A549 (cell line): Measurements from ENCODE around the gene HMGXB3. TPM values are rescaled to one million over a fixed set of nuclear protein-coding genes. Genes with fewer than 3 reads are reported as not detected.
"Not testable (repeated sequence)": the region's sequence is repeated elsewhere in the genome, so short reads cannot be mapped to it uniquely, and the experiment has no call there.

ENCODE experiments used
- ATAC-seq, 2 experiments: fragments of 200-7000 bp in 1 of 2; fragments of >200 bp in 1 of 2; cut with Nextera tagmentation in 1 of 2; cut with Tn5 transposase in 1 of 2; 3 replicates each; pipeline versions ENCODE4 v1.8.0 to v1.9.1; 2018 to 2020; ENCODE audit warnings: mild to moderate bottlenecking in 1 of 2, moderate library complexity in 1 of 2
- CTCF ChIA-PET: fragments of 300-600 bp; sonication (Branson Sonifier 250); formaldehyde crosslinking; extraction: SDS; loops from one replicate; lab custom pipeline; 2021; ENCODE audit warnings: antibody characterized with exemption, inconsistent platforms; lab: Yijun Ruan, JAX
- POLR2A ChIA-PET: fragments of 350-600 bp; formaldehyde crosslinking; extraction: SDS; loops from one replicate; lab custom pipeline; 2021; ENCODE audit warnings: antibody characterized with exemption, inconsistent platforms; lab: Yijun Ruan, JAX
- DNase-seq, 2 experiments: peaks; one replicate each; pipeline versions ENCODE4 v3.0.0 to v3.0.0-alpha.2; 2011 to 2016; ENCODE audit warnings: low read depth in 1 of 2, low spot score in 1 of 2
- FAIRE-seq: peaks from 2 replicates; lab custom pipeline; 2011; peaks lifted over from hg19 to GRCh38; lab: Jason Lieb, UNC
- H3K27ac ChIP-seq, 2 experiments: fragments of >200 bp; sonication (Bioruptor Twin); formaldehyde crosslinking; 3 replicates each; pipeline ENCODE4 v1.5.1; 2016 to 2017
- H3K4me1 ChIP-seq: fragments of >200 bp; sonication (Bioruptor Twin); formaldehyde crosslinking; 3 replicates; pipeline ENCODE4 v1.6.1; 2016
- H3K4me2 ChIP-seq: fragments of >200 bp; sonication (Bioruptor Twin); formaldehyde crosslinking; 3 replicates; pipeline ENCODE4 v1.6.1; 2016
- H3K4me3 ChIP-seq: fragments of >200 bp; sonication (Bioruptor Twin); formaldehyde crosslinking; 3 replicates; pipeline ENCODE4 v1.5.1; 2016
- H3K9me3 ChIP-seq: fragments of >200 bp; sonication (Bioruptor Twin); formaldehyde crosslinking; 3 replicates; pipeline ENCODE4 v1.6.1; 2016
- BCL3 ChIP-seq: fragments of >200 bp; sonication (Bioruptor Twin); formaldehyde crosslinking; IDR thresholded peaks from 3 replicates; pipeline ENCODE4 v1.6.1; 2016
- CHD2 ChIP-seq: fragments of 150-350 bp; IDR thresholded peaks from 2 replicates; pipeline ENCODE4 v1.6.1; 2014; ENCODE audit warnings: low read length; ENCODE audit not compliant: partially characterized antibody
- EHF ChIP-seq: fragments of 250-450 bp; sonication (Bioruptor Pico); IDR thresholded peaks from 2 replicates; pipeline ENCODE4 v1.5.0; 2020; ENCODE audit warnings: mild to moderate bottlenecking
- HEYL ChIP-seq: fragments of 250-450 bp; sonication (Bioruptor Pico); IDR thresholded peaks from 2 replicates; pipeline ENCODE4 v1.8.0; 2021; ENCODE audit warnings: mild to moderate bottlenecking, moderate library complexity
- HOXA7 ChIP-seq: fragments of 250-450 bp; sonication (Bioruptor Pico); IDR thresholded peaks from 2 replicates; pipeline ENCODE4 v1.5.0; 2020; ENCODE audit warnings: mild to moderate bottlenecking, moderate library complexity
- HOXB13 ChIP-seq: fragments of 250-450 bp; sonication (Bioruptor Pico); IDR thresholded peaks from 2 replicates; pipeline ENCODE4 v1.5.0; 2020; ENCODE audit warnings: low read depth, mild to moderate bottlenecking, moderate library complexity
- HOXB5 ChIP-seq: fragments of 250-450 bp; sonication (Bioruptor Pico); IDR thresholded peaks from 2 replicates; pipeline ENCODE4 v1.5.0; 2020; ENCODE audit warnings: mild to moderate bottlenecking, moderate library complexity
- MAX ChIP-seq: IDR thresholded peaks from 2 replicates; pipeline ENCODE4 v1.6.1; 2012
- MAZ ChIP-seq: fragments of 150-350 bp; IDR thresholded peaks from 2 replicates; pipeline ENCODE4 v1.6.1; 2014; ENCODE audit warnings: antibody characterized with exemption, low read depth, low read length, borderline replicate concordance
- MYC ChIP-seq: IDR thresholded peaks from 2 replicates; pipeline ENCODE4 v1.6.1; 2012; ENCODE audit warnings: mild to moderate bottlenecking, inconsistent platforms, low read length, improper control_type of control experiment, borderline replicate concordance
- NPAS2 ChIP-seq: fragments of 250-450 bp; sonication (Bioruptor Pico); IDR thresholded peaks from 2 replicates; pipeline ENCODE4 v1.8.0; 2022; ENCODE audit warnings: mild to moderate bottlenecking, moderate library complexity, borderline replicate concordance
- PBX3 ChIP-seq: IDR thresholded peaks from 2 replicates; pipeline ENCODE4 v1.6.1; 2012
- POLR2AphosphoS2 ChIP-seq: conservative IDR thresholded peaks from 2 replicates; pipeline ENCODE4 v1.6.1; 2012; ENCODE audit warnings: low read length, improper control_type of control experiment, inconsistent platforms
- RARB ChIP-seq: fragments of 250-450 bp; sonication (Bioruptor Pico); IDR thresholded peaks from 2 replicates; pipeline ENCODE4 v1.8.0; 2021; ENCODE audit warnings: mild to moderate bottlenecking, moderate library complexity
- RNF2 ChIP-seq: fragments of 200-600 bp; sonication (generic); IDR thresholded peaks from 2 replicates; pipeline ENCODE4 v1.6.1; 2016; ENCODE audit warnings: low read depth, mild to moderate bottlenecking, antibody characterized with exemption, moderate library complexity, borderline replicate concordance
- SMC3 ChIP-seq: fragments of >200 bp; sonication (Bioruptor Twin); formaldehyde crosslinking; IDR thresholded peaks from 3 replicates; pipeline ENCODE4 v1.6.1; 2018; ENCODE audit warnings: inconsistent platforms
- SREBF2 ChIP-seq: fragments of 450-650 bp; IDR thresholded peaks from 2 replicates; pipeline ENCODE4 v1.6.1; 2014; ENCODE audit warnings: mild to moderate bottlenecking, moderate library complexity
- ZNF302 ChIP-seq: fragments of 250-450 bp; sonication (Bioruptor Pico); IDR thresholded peaks from 2 replicates; pipeline ENCODE4 v1.9.0; 2021; ENCODE audit warnings: inconsistent platforms, mild to moderate bottlenecking, moderate library complexity
- whole genome bisulfite sequencing: methylation state at CpG from one replicate; pipeline ENCODE4 v1.1.6; 2017; ENCODE audit errors: missing lambda C conversion rate; 5-methylcytosine and 5-hydroxymethylcytosine counted together
- polyA plus RNA-seq, 4 experiments: library from polyadenylated mRNA; depleted of rRNA in 3 of 4; stranded (reverse); fragments of >200 nt; fragmentation: RNase III in 1 of 4; extraction: RNeasy Plus Mini Kit Qiagen cat#74134 plus additional on column Dnase treatment in 1 of 4; gene quantifications; 2 replicates in 3 of 4; 3 replicates in 1 of 4; pipeline ENCODE4 v1.2.3, GENCODE V29; 2011 to 2017
- TF ChIP-seq, protein P1 (sequence below): fragments of 150-350 bp; IDR thresholded peaks from 2 replicates; pipeline ENCODE4 v1.6.1; 2014; ENCODE audit warnings: low read depth, mild to moderate bottlenecking, low read length

The HMGXB3 gene
- polyA plus RNA-seq, 2 of the 4 experiments (the other 2 are of a cell fraction) = 20.5 to 34.1 TPM

GRCh38 chr5:150026682-150027172, 26.2 kb downstream of the HMGXB3 start:
- no peak; a peak in 1 of 6 replicates for ATAC-seq
- FAIRE-seq = no peak
- Histone ChIP-seq H3K4me3 (no peak overlapping the region), H3K4me1 (peaks cover 9% of the 10 kb centered on the region), H3K27ac (no peak overlapping the region), H3K4me2 (no peak overlapping the region), H3K9me3 (no peaks in the 10 kb centered on the region)
- no peak for DNase-seq
- TF ChIP-seq RARB (CRISPR knock-in tag) (no peak), MYC (no peak), HEYL (CRISPR knock-in tag) (no peak), NPAS2 (CRISPR knock-in tag) (no peak), MAZ (no peak), HOXB5 (CRISPR knock-in tag) (no peak), RNF2 (no peak), HOXA7 (CRISPR knock-in tag) (no peak), PBX3 (no peak), POLR2AphosphoS2 (no peak)
- TF ChIP-seq, protein P1, sequence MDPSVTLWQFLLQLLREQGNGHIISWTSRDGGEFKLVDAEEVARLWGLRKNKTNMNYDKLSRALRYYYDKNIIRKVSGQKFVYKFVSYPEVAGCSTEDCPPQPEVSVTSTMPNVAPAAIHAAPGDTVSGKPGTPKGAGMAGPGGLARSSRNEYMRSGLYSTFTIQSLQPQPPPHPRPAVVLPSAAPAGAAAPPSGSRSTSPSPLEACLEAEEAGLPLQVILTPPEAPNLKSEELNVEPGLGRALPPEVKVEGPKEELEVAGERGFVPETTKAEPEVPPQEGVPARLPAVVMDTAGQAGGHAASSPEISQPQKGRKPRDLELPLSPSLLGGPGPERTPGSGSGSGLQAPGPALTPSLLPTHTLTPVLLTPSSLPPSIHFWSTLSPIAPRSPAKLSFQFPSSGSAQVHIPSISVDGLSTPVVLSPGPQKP = no peak
- ChIA-PET CTCF (interaction anchor here (0.6 to 1.4 kb wide), 5 partner anchors 10 to 354 kb away, joined by 3 read pairs; no protein-coding TSS in a partner anchor), POLR2A (no interaction called here)
- 98% methylated on average over 4 of the region's 4 CpGs for WGBS

DNA sequence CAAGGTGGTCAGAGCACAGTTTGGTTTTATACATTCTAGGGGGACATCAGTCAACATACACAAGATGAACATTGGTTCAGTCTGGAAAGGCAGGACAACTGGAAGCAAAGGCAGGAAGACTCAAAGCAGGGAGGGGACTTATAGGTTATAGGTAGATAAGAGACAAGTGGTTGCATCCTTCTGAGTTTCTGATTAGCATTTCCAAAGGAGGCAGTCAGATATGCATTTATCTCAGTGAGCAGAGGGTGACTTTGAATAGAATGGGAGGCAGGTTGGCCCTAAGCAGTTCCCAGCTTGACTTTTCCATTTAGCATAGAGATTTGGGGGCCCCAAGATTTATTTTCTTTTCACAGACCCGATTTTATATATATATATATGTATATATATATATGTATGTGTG, 27.5 kb downstream of the HMGXB3 start:
- POLR2A ChIA-PET = not testable (repeated sequence)

GRCh38 chr5:150033334-150033733, 32.8 kb downstream of the HMGXB3 start:
- no peak overlapping the region for H3K4me2 ChIP-seq
- no peak for TF ChIP-seq SMC3
- TF ChIP-seq ZNF302 = no peak
- TF ChIP-seq MAX = no peak
- TF ChIP-seq EHF (CRISPR knock-in tag) = no peak
- TF ChIP-seq HOXB13 = no peak
- no peak for TF ChIP-seq MAZ
- TF ChIP-seq POLR2AphosphoS2 = no peak
- TF ChIP-seq HOXA7 (CRISPR knock-in tag) = no peak
- TF ChIP-seq BCL3 = no peak
- TF ChIP-seq SREBF2 = no peak
- no peak for TF ChIP-seq CHD2
- CTCF ChIA-PET = interaction anchor here (0.8 to 2.5 kb wide), 2 partner anchors 71 to 185 kb away, joined by 3 to 11 read pairs; no protein-coding TSS in a partner anchor
- POLR2A ChIA-PET = no interaction called here
- H3K4me3 ChIP-seq = no peak overlapping the region
- H3K27ac ChIP-seq = no peak overlapping the region
- DNase-seq = no peak
- no peak for ATAC-seq
- no peak for FAIRE-seq
- 93% methylated on average over 4 of the region's 4 CpGs for WGBS
- H3K9me3 ChIP-seq = no peaks in the 10 kb centered on the region
- H3K4me1 ChIP-seq = peaks cover 19% of the 10 kb centered on the region

More for the DNA sequence above, 27.5 kb downstream of the HMGXB3 start:
- H3K4me3 ChIP-seq, H3K27ac ChIP-seq, H3K4me1 ChIP-seq, H3K9me3 ChIP-seq, H3K4me2 ChIP-seq, DNase-seq, FAIRE-seq, ATAC-seq: not testable (repeated sequence)
- CTCF ChIA-PET = interaction anchor here (1.1 to 4.2 kb wide), 2 partner anchors 12 to 37 kb away, joined by 3 to 11 read pairs; no protein-coding TSS in a partner anchor
- WGBS = 70% methylated on average over 1 of the region's 1 CpG
